ENCODE measurements around the gene CRYL1. TPM values are rescaled to one million over a fixed set of nuclear protein-coding genes. Genes with fewer than 3 reads are reported as not detected.

The CRYL1 gene
- total RNA-seq, 1 donor from 2014 or later = 68.8 TPM

- DNase-seq (ENCODE audit: extremely low read depth, low read depth, low spot score) = no peak
Measured at GRCh38 chr13:20387441-20387971, 138.2 kb downstream of the CRYL1 start.

GRCh38 chr13:20387006-20387405 lies 138.7 kb downstream of the CRYL1 start:
- DNase-seq (ENCODE audit: extremely low read depth, low read depth, low spot score) = no peak

- DNase-seq (ENCODE audit: extremely low read depth, low read depth, low spot score) = no peak
Measured at GRCh38 chr13:20383058-20383457, 142.6 kb downstream of the CRYL1 start.

GRCh38 chr13:20381401-20381800 lies 144.3 kb downstream of the CRYL1 start:
- no peak for DNase-seq (ENCODE audit: extremely low read depth, low read depth, low spot score)

GRCh38 chr13:20378721-20379120 lies 146.9 kb downstream of the CRYL1 start:
- no peak for DNase-seq (ENCODE audit: extremely low read depth, low read depth, low spot score)

GRCh38 chr13:20377720-20378119 lies 147.9 kb downstream of the CRYL1 start:
- DNase-seq (ENCODE audit: extremely low read depth, low read depth, low spot score) = no peak

GRCh38 chr13:20375871-20376270 lies 149.8 kb downstream of the CRYL1 start:
- DNase-seq (ENCODE audit: extremely low read depth, low read depth, low spot score) = no peak

- DNase-seq (ENCODE audit: extremely low read depth, low read depth, low spot score) = no peak
Measured at GRCh38 chr13:20373861-20374260, 151.8 kb downstream of the CRYL1 start.

GRCh38 chr13:20371825-20372224 lies 153.8 kb downstream of the CRYL1 start:
- no peak for DNase-seq (ENCODE audit: extremely low read depth, low read depth, low spot score)

- DNase-seq (ENCODE audit: extremely low read depth, low read depth, low spot score) = no peak
Measured at GRCh38 chr13:20370815-20371421, 154.7 kb downstream of the CRYL1 start.

GRCh38 chr13:20369886-20370361 lies 155.7 kb downstream of the CRYL1 start:
- no peak for DNase-seq (ENCODE audit: extremely low read depth, low read depth, low spot score)

GRCh38 chr13:20366056-20366455 lies 159.6 kb downstream of the CRYL1 start:
- DNase-seq (ENCODE audit: extremely low read depth, low read depth, low spot score) = no peak

- DNase-seq (ENCODE audit: extremely low read depth, low read depth, low spot score) = no peak
Measured at GRCh38 chr13:20363603-20364002, 162.1 kb downstream of the CRYL1 start.

GRCh38 chr13:20363172-20363571 lies 162.5 kb downstream of the CRYL1 start:
- no peak for DNase-seq (ENCODE audit: extremely low read depth, low read depth, low spot score)

GRCh38 chr13:20362484-20363041 lies 163.1 kb downstream of the CRYL1 start:
- no peak for DNase-seq (ENCODE audit: extremely low read depth, low read depth, low spot score)

- DNase-seq (ENCODE audit: extremely low read depth, low read depth, low spot score) = no peak
Measured at GRCh38 chr13:20360835-20361412, 164.7 kb downstream of the CRYL1 start.

- no peak for DNase-seq (ENCODE audit: extremely low read depth, low read depth, low spot score)
Measured at GRCh38 chr13:20360041-20360491, 165.6 kb downstream of the CRYL1 start.

- peak; percentile 3 for DNase-seq (ENCODE audit: extremely low read depth, low read depth, low spot score)
Measured at GRCh38 chr13:20359335-20359734, 166.3 kb downstream of the CRYL1 start.

GRCh38 chr13:20358022-20358421 lies 167.6 kb downstream of the CRYL1 start:
- no peak for DNase-seq (ENCODE audit: extremely low read depth, low read depth, low spot score)

- DNase-seq (ENCODE audit: extremely low read depth, low read depth, low spot score) = no peak
Measured at GRCh38 chr13:20356444-20356843, 169.2 kb downstream of the CRYL1 start.

GRCh38 chr13:20354722-20355121 lies 170.9 kb downstream of the CRYL1 start:
- DNase-seq (ENCODE audit: extremely low read depth, low read depth, low spot score) = no peak

- no peak for DNase-seq (ENCODE audit: extremely low read depth, low read depth, low spot score)
Measured at GRCh38 chr13:20353973-20354372, 171.7 kb downstream of the CRYL1 start.
